GM20000 (cell line): Measurements from ENCODE around the gene CSRP2.

Experiments used
- DNase-seq: peaks from one replicate; pipeline ENCODE4 v3.0.0; 2012; ENCODE audit warnings: low spot score
- TF ChIP-seq, protein P1 (sequence below): IDR thresholded peaks from 2 replicates; pipeline ENCODE4 v1.5.1; 2012; ENCODE audit warnings: mild to moderate bottlenecking, control low read depth; ENCODE audit errors: extremely low read depth, missing control alignments

The CSRP2 gene

DNA sequence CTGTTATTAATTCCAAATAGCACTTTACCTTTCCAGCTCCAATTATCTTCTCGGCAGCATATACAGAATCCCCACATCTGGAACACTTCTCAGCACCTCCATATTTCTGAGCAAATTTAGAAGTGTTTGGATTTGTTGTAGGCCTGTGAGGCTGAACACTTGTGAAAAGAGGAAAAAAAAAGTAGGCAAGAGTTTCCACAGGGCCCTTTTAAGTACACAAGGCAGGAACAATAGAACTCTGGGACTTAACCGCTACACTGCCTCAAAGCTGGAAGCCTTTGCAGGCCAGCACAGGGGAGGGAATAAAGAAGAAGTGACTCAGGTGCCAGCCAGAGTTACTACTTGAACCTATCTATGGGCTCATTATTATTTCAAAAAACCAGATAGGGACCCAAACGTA, 18.6 kb downstream of the CSRP2 start:
- TF ChIP-seq, protein P1, sequence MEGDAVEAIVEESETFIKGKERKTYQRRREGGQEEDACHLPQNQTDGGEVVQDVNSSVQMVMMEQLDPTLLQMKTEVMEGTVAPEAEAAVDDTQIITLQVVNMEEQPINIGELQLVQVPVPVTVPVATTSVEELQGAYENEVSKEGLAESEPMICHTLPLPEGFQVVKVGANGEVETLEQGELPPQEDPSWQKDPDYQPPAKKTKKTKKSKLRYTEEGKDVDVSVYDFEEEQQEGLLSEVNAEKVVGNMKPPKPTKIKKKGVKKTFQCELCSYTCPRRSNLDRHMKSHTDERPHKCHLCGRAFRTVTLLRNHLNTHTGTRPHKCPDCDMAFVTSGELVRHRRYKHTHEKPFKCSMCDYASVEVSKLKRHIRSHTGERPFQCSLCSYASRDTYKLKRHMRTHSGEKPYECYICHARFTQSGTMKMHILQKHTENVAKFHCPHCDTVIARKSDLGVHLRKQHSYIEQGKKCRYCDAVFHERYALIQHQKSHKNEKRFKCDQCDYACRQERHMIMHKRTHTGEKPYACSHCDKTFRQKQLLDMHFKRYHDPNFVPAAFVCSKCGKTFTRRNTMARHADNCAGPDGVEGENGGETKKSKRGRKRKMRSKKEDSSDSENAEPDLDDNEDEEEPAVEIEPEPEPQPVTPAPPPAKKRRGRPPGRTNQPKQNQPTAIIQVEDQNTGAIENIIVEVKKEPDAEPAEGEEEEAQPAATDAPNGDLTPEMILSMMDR, result no peak
- no peak for DNase-seq

DNA sequence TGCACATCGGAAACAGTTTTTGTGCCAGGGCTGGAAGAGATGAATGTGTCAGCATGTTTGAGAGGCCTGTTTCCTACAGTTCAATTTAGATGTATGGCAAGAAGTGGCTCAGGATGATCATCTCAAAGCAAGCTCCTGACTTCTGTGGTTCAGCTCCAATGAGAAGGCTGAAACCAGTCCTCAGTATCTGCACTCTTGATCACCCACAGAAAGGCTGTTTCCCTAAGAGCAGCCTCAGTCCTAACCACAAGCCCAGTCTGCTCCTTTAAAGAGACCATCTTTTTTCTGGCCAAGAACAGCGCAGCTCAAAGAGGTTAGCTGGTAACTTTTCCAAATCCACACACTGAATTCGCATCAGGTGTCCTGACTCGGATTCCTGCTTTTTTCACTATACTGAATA, 19.2 kb downstream of the CSRP2 start:
- TF ChIP-seq, protein P1, result no peak
- DNase-seq, result no peak

GRCh38 chr12:76856018-76856644, 22.7 kb downstream of the CSRP2 start:
- no peak for DNase-seq
- TF ChIP-seq, protein P1, result no peak

DNA sequence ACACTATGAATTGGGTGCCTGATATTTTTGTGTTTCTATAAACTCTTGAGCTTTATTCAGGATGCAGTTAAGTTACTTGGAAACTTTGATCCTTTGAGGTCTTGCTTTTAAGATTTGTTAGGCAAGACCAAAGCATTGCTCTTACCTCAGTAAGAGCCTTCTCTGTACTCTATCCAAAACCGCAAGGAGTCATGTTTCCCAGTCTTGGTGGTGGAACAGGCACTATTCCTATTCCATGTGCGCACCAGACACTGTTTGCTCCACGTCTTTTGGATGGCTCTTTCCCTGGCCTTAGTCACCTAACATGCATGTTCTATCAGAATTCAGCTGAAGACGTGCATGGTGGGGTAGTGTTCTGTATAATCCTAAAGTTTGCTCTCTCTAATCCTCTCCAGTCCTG, 23.5 kb downstream of the CSRP2 start:
- TF ChIP-seq, protein P1, result no peak
- DNase-seq, result no peak

GRCh38 chr12:76852106-76852505, 26.7 kb downstream of the CSRP2 start:
- TF ChIP-seq, protein P1, result no peak
- DNase-seq, result no peak

GRCh38 chr12:76848132-76848531, 30.7 kb downstream of the CSRP2 start:
- TF ChIP-seq, protein P1, result no peak
- no peak for DNase-seq

DNA sequence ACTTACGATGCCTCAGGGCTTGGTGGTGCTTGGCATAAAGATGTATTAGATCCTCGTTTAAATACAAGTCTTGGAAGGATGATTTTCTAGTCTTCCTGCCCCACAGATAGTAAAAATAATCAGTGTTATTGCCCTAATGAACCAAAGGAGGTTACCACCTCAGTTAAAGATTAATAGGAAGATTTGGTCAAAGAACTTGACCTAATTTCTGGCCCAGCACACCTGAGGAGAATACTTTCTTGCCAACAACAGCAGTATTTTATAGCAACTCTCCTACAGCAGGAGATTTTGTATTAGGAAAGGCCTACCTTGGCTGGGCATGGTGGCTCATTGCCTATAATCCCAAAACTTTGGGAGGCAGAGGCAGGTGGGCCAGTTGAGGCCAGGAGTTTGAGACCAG, 31.6 kb downstream of the CSRP2 start:
- TF ChIP-seq, protein P1, result no peak

More for the DNA sequence above, 31.6 kb downstream of the CSRP2 start:
- DNase-seq, result no peak
